ENCODE results near the gene ITGBL1. TPM values are rescaled to one million over a fixed set of nuclear protein-coding genes. Genes with fewer than 3 reads are reported as not detected.

Gene ITGBL1
- total and polyA plus RNA-seq, 2 donors (not counting 1 experiment from before 2014, with no cell fraction given), result not detected

DNA sequence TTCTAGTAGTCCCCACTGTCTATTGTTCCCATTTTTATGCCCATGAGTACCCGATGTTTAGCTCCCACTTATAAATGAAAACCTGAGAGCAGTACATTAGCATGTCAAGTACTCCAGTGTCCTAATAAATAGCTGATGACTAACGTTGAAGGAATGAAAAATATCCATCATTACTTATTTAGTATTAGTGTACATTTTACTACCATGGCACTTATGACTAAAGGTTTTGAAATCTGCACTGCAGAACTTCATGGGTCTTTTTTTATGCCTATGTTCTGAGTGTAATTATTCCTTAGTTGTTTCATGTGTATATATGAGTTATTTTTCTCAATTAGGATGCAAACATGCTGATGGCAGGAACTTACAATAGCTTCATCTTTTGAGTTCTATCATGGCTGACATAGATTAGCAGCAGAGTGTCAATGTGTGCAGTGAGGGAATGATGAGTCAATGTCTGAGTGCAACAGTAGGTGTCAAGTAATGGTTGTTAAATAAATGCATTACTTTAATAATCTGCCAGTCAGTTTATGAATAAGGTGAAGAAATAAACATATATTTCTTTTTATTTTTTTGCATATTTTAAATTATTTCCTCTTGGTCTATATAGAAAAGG lies 188.4 kb downstream of the ITGBL1 start:
- intact Hi-C loops (cut with micrococcal nuclease), result no loop called here
- H3K79me2 ChIP-seq (ENCODE audit: control insufficient read depth, insufficient read depth, low read length), result no peaks in the 10 kb centered on the region

DNA sequence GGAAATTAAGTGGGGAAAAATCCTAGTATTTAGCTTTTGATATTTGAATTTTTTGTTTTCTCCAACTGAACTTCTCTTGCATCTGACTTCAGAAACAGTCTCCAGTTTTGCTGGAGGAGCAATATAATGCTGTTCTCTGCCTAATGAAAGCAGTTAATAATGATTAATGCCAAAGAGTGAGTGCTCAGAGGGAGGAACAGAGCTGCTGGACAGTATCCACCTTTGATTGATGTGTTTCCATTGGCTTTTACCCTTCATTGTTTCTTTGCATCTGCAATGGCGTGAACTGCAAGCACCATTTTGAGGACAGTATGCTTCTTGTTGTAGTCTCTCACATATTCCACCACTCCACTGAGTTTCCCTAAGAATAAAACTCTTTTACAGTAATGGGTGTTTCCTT lies 193.4 kb downstream of the ITGBL1 start:
- POLR2A ChIA-PET, result no interaction called here
- no peaks in the 10 kb centered on the region for H3K36me3 ChIP-seq (replicated peaks in 1 of 2; ENCODE audit: control extremely low read depth in 1 of 2, control insufficient read depth in 1 of 2, extremely low read depth in 1 of 2, insufficient read depth in 2 of 2, low read length in 1 of 2)
- no peaks in the 10 kb centered on the region for H3K4me1 Mint-ChIP-seq
- H4K20me1 ChIP-seq (ENCODE audit: control insufficient read depth, insufficient read depth, low read length, poor library complexity, severe bottlenecking), result no peaks in the 10 kb centered on the region
- no peak overlapping the region for H3K4me3 ChIP-seq (ENCODE audit: control extremely low read depth in 1 of 5, extremely low read depth in 1 of 5, insufficient read depth in 1 of 5, low read depth in 2 of 5, low read length in 4 of 5)
- no CpG with 5 or more reads among the region's 1 CpG for WGBS (ENCODE audit: insufficient coverage)
- H3K4me3 Mint-ChIP-seq, result no peak overlapping the region
- intact Hi-C loops (cut with micrococcal nuclease), result no loop called here
- no peaks in the 10 kb centered on the region for H3K9me3 ChIP-seq (ENCODE audit: control extremely low read depth in 1 of 3, control insufficient read depth in 2 of 3, insufficient read depth in 1 of 3, low read length in 2 of 3)
- H3K27ac Mint-ChIP-seq, result no peak overlapping the region
- no peaks in the 10 kb centered on the region for H3K79me2 ChIP-seq (ENCODE audit: control insufficient read depth, insufficient read depth, low read length)
- no peak overlapping the region for H3K4me2 ChIP-seq (replicated peaks; ENCODE audit: low read depth, low read length, poor library complexity, severe bottlenecking)
- DNase-seq, result no peak
- CTCF ChIA-PET, result no interaction called here
- no peaks in the 10 kb centered on the region for H3K27me3 ChIP-seq (replicated peaks in 1 of 4; ENCODE audit: control extremely low read depth in 1 of 4, control insufficient read depth in 3 of 4, insufficient read depth in 4 of 4, low read length in 3 of 4)
- H3K9ac ChIP-seq (ENCODE audit: low read length), result no peak overlapping the region
- H3K27me3 Mint-ChIP-seq, result peaks cover 7% of the 10 kb centered on the region
- TF ChIP-seq EZH2 (IDR thresholded peaks at IDR 0.05; ENCODE audit: borderline replicate concordance, insufficient read depth, low read depth, low read length, poor library complexity, severe bottlenecking), result no peak
- TF ChIP-seq, protein P1, sequence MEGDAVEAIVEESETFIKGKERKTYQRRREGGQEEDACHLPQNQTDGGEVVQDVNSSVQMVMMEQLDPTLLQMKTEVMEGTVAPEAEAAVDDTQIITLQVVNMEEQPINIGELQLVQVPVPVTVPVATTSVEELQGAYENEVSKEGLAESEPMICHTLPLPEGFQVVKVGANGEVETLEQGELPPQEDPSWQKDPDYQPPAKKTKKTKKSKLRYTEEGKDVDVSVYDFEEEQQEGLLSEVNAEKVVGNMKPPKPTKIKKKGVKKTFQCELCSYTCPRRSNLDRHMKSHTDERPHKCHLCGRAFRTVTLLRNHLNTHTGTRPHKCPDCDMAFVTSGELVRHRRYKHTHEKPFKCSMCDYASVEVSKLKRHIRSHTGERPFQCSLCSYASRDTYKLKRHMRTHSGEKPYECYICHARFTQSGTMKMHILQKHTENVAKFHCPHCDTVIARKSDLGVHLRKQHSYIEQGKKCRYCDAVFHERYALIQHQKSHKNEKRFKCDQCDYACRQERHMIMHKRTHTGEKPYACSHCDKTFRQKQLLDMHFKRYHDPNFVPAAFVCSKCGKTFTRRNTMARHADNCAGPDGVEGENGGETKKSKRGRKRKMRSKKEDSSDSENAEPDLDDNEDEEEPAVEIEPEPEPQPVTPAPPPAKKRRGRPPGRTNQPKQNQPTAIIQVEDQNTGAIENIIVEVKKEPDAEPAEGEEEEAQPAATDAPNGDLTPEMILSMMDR (IDR thresholded peaks at IDR 0.05), result no peak
- no peak overlapping the region for H3K27ac ChIP-seq (ENCODE audit: low read length in 2 of 2)
- no peaks in the 10 kb centered on the region for H3K9me3 Mint-ChIP-seq (ENCODE audit: insufficient read depth)
- H3K4me1 ChIP-seq (ENCODE audit: control insufficient read depth in 2 of 2, insufficient read depth in 2 of 2, low read length in 2 of 2), result no peaks in the 10 kb centered on the region
- no peak for ATAC-seq (ENCODE audit: low read depth)
- H2AFZ ChIP-seq (ENCODE audit: insufficient read depth, low read depth, low read length, poor library complexity, severe bottlenecking), result no peak overlapping the region

More for the DNA sequence above, 188.4 kb downstream of the ITGBL1 start:
- POLR2A ChIA-PET, result no interaction called here
- TF ChIP-seq EZH2 (IDR thresholded peaks at IDR 0.05; ENCODE audit: borderline replicate concordance, insufficient read depth, low read depth, low read length, poor library complexity, severe bottlenecking), result no peak
- TF ChIP-seq, protein P1 (IDR thresholded peaks at IDR 0.05), result no peak
- Mint-ChIP-seq H3K4me1 (no peaks in the 10 kb centered on the region), H3K27ac (no peak overlapping the region), H3K4me3 (no peak overlapping the region), H3K9me3 (ENCODE audit: insufficient read depth) (no peaks in the 10 kb centered on the region), H3K27me3 (peaks cover 7% of the 10 kb centered on the region)
- Histone ChIP-seq H4K20me1 (ENCODE audit: control insufficient read depth, insufficient read depth, low read length, poor library complexity, severe bottlenecking) (no peaks in the 10 kb centered on the region), H3K9me3 (ENCODE audit: control extremely low read depth in 1 of 3, control insufficient read depth in 2 of 3, insufficient read depth in 1 of 3, low read length in 2 of 3) (no peaks in the 10 kb centered on the region), H3K9ac (ENCODE audit: low read length) (no peak overlapping the region), H3K4me3 (ENCODE audit: control extremely low read depth in 1 of 5, extremely low read depth in 1 of 5, insufficient read depth in 1 of 5, low read depth in 2 of 5, low read length in 4 of 5) (no peak overlapping the region), H3K4me2 (replicated peaks; ENCODE audit: low read depth, low read length, poor library complexity, severe bottlenecking) (no peak overlapping the region), H2AFZ (ENCODE audit: insufficient read depth, low read depth, low read length, poor library complexity, severe bottlenecking) (no peak overlapping the region), H3K27me3 (replicated peaks in 1 of 4; ENCODE audit: control extremely low read depth in 1 of 4, control insufficient read depth in 3 of 4, insufficient read depth in 4 of 4, low read length in 3 of 4) (no peaks in the 10 kb centered on the region), H3K27ac (ENCODE audit: low read length in 2 of 2) (no peak overlapping the region), H3K4me1 (ENCODE audit: control insufficient read depth in 2 of 2, insufficient read depth in 2 of 2, low read length in 2 of 2) (no peaks in the 10 kb centered on the region), H3K36me3 (replicated peaks in 1 of 2; ENCODE audit: control extremely low read depth in 1 of 2, control insufficient read depth in 1 of 2, extremely low read depth in 1 of 2, insufficient read depth in 2 of 2, low read length in 1 of 2) (no peaks in the 10 kb centered on the region)
- DNase-seq (no peak), ATAC-seq (ENCODE audit: low read depth) (no peak)
- CTCF ChIA-PET, result no interaction called here
- 100% methylated on average over 1 of the region's 2 CpGs for WGBS (ENCODE audit: insufficient coverage)

Measured in B cell (primary cell).